Lung (tissue), 12 donors: ENCODE data around the gene ZDHHC13. TPM values are rescaled to one million over a fixed set of nuclear protein-coding genes. Genes with fewer than 3 reads are reported as not detected.

Source experiments
- ATAC-seq: fragments of 200-7000 bp; cut with Tn5 transposase; one replicate; pipeline ENCODE4 v1.9.1; 2020; ENCODE audit warnings: moderate number of reproducible peaks; ENCODE audit not compliant: insufficient read depth, low FRiP score
- DNase-seq, 3 donors: peaks; one replicate each; pipeline ENCODE4 v3.0.0-alpha.2; 2013 to 2017
- H3K27ac ChIP-seq, 2 donors: one replicate each; pipeline ENCODE4 v1.5.1; 2013; ENCODE audit warnings: mild to moderate bottlenecking in 2 of 2, moderate library complexity in 2 of 2, control low read depth in 1 of 2, inconsistent platforms in 1 of 2, low read depth in 1 of 2, low read length in 1 of 2
- H3K27me3 ChIP-seq, 3 donors: one replicate each; pipeline ENCODE4 v1.5.1; 2013; ENCODE audit warnings: low read length in 2 of 3; ENCODE audit not compliant: control insufficient read depth in 3 of 3, insufficient read depth in 3 of 3
- H3K36me3 ChIP-seq, 4 donors: one replicate each; pipeline ENCODE4 v1.5.1; 2013; ENCODE audit warnings: low read length in 4 of 4, mild to moderate bottlenecking in 1 of 4, moderate library complexity in 1 of 4; ENCODE audit not compliant: control insufficient read depth in 4 of 4, insufficient read depth in 4 of 4
- H3K4me1 ChIP-seq, 5 donors: one replicate each; pipeline ENCODE4 v1.5.1; 2013; ENCODE audit warnings: low read length in 5 of 5, mild to moderate bottlenecking in 2 of 5, moderate library complexity in 1 of 5; ENCODE audit not compliant: control insufficient read depth in 5 of 5, insufficient read depth in 5 of 5
- H3K4me3 ChIP-seq: one replicate; pipeline ENCODE4 v1.5.1; 2013; ENCODE audit warnings: mild to moderate bottlenecking, control low read depth, moderate library complexity
- H3K9ac ChIP-seq, 2 donors: one replicate each; pipeline ENCODE4 v1.5.1; 2013; ENCODE audit warnings: low read length in 2 of 2, control low read depth in 1 of 2; ENCODE audit not compliant: insufficient read depth in 1 of 2
- H3K9me3 ChIP-seq, 4 donors: one replicate each; pipeline ENCODE4 v1.5.1; 2013; ENCODE audit warnings: low read length in 3 of 4, mild to moderate bottlenecking in 1 of 4, moderate library complexity in 1 of 4; ENCODE audit not compliant: control insufficient read depth in 4 of 4, insufficient read depth in 3 of 4
- CTCF ChIP-seq: IDR thresholded peaks from 2 replicates; pipeline ENCODE4 v1.5.1; 2012; ENCODE audit warnings: mild to moderate bottlenecking; ENCODE audit errors: control extremely low read depth, extremely low read depth
- WGBS, 2 donors: extraction: QIAGEN DNeasy Blood & Tissue Kit; methylation state at CpG; one replicate each; pipeline ENCODE4 v1.1.7; 2013; 5-methylcytosine and 5-hydroxymethylcytosine counted together
- polyA plus RNA-seq, 2 donors: library from polyadenylated mRNA; stranded (reverse); fragments of 200-250 nt; gene quantifications; one replicate each; pipeline ENCODE4 v1.2.1, GENCODE V29; 2013
- total RNA-seq, 2 donors: library from RNA; depleted of rRNA in 1 of 2; stranded (reverse); fragments of >200 nt in 1 of 2; gene quantifications; one replicate each; pipeline ENCODE4 v1.2.1, GENCODE V29; 2014 to 2021
- donor health status: control.
- donor health status: control.
- donor health status: Bipolar disorder and iron deficiency.
- donor health status: healthy.
- donor health status: DM: yes; HTN: yes; CAD: no.

ZDHHC13 gene
- total and polyA plus RNA-seq, 4 donors, result 10.6 to 20.0 (median 12.4) TPM

DNA sequence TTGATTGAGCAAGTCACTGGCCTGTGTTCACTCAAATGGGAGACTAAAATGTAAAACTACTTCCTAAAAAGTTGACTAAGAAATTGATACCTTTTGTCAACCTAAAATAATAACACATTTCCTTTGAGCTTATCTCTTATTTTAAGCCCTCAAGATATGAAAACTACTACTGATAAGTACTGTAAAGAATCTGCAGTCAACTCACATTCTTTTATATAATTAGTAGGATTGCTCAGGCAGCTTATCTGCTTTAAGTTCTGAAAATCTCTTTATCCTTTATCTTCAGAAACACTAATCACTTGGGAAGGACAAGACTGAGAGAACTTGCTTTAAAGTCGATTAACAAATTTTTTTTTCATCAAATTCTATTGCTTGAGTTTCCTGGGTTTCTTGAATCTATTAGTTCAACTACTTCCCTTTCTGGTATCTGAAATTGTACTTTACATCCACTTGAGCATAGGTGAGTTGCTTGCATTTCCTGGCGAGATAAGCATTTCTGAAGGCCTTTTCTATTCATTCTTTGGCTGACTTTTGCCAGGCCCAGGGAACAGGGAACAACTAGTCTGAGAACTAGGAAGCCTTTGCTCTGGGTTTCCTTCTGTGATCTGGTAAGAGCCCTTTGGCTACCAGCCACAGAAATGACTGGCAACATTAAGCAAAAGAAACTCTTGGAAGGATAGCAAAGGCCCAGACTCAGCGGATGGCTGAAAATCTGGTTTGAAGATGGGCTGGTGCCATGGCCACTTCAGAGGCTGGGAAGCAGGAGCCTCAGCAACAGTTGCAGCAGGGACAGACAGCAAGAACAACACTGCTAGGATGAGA, 104.1 kb downstream of the ZDHHC13 start:
- Histone ChIP-seq H3K27ac (peak overlapping the region in 1 of 2 donors; percentile 48), H3K9me3 (peaks cover 0 to 4% (median 0%) of the 10 kb centered on the region in 4 donors), H3K9ac (no peak overlapping the region), H3K36me3 (peaks cover 0 to 12% (median 5%) of the 10 kb centered on the region in 4 donors), H3K4me1 (peaks cover 0 to 12% (median 3%) of the 10 kb centered on the region in 5 donors), H3K27me3 (no peaks in the 10 kb centered on the region), H3K4me3 (no peak overlapping the region)
- WGBS, 2 donors, result 48 to 50% methylated on average over 3 of the region's 3 CpGs
- DNase-seq (peak; percentile 55 to 80 (median 59)), ATAC-seq (peak; percentile 67)
- TF ChIP-seq CTCF, result no peak

- Histone ChIP-seq H3K4me1 (peaks cover 0 to 5% (median 0%) of the 10 kb centered on the region in 5 donors), H3K27ac (no peak overlapping the region), H3K36me3 (peaks cover 0 to 16% (median 5%) of the 10 kb centered on the region in 4 donors), H3K9ac (no peak overlapping the region), H3K27me3 (no peaks in the 10 kb centered on the region), H3K9me3 (peaks cover 0 to 2% (median 0%) of the 10 kb centered on the region in 4 donors), H3K4me3 (no peak overlapping the region)
- WGBS, 2 donors, result 95 to 98% methylated on average over 6 of the region's 6 CpGs
- DNase-seq, result no peak
- no peak for TF ChIP-seq CTCF
- no peak for ATAC-seq
Observed at GRCh38 chr11:19225123-19225522, 108.2 kb downstream of the ZDHHC13 start.

GRCh38 chr11:19225581-19225980, 108.6 kb downstream of the ZDHHC13 start:
- 94 to 97% methylated on average over 3 of the region's 3 CpGs for WGBS, 2 donors
- no peak overlapping the region for H3K9ac ChIP-seq
- H3K27me3 ChIP-seq, result no peaks in the 10 kb centered on the region
- no peak overlapping the region for H3K4me3 ChIP-seq
- H3K4me1 ChIP-seq, result peaks cover 0 to 5% (median 0%) of the 10 kb centered on the region in 5 donors
- peaks cover 0 to 2% (median 0%) of the 10 kb centered on the region in 4 donors for H3K9me3 ChIP-seq
- no peak overlapping the region for H3K27ac ChIP-seq
- peaks cover 0 to 16% (median 5%) of the 10 kb centered on the region in 4 donors for H3K36me3 ChIP-seq
- ATAC-seq (no peak), DNase-seq (no peak)
- no peak for TF ChIP-seq CTCF

Other genes starting within 250 kb of the ZDHHC13 start
- not detected for gene MRGPRX1, start 177.8 kb upstream of the ZDHHC13 start, total RNA-seq
- gene MRGPRX1, start 177.8 kb upstream of the ZDHHC13 start, polyA plus RNA-seq, result not detected
- not detected for gene MRGPRX2, start 56.5 kb upstream of the ZDHHC13 start, total RNA-seq
- gene MRGPRX2, start 56.5 kb upstream of the ZDHHC13 start, polyA plus RNA-seq, result not detected
- gene CSRP3, start 84.8 kb downstream of the ZDHHC13 start, total RNA-seq, result 1 to 10 TPM in 1 of 2 donors, not detected in 1; 3.5 TPM
- under 1 TPM in 1 of 2 donors, not detected in 1; 0.07 TPM for gene CSRP3, start 84.8 kb downstream of the ZDHHC13 start, polyA plus RNA-seq
- 1 to 10 TPM; 1.6 to 1.9 TPM for gene E2F8, start 123.8 kb downstream of the ZDHHC13 start, total RNA-seq
- gene E2F8, start 123.8 kb downstream of the ZDHHC13 start, polyA plus RNA-seq, result under 1 TPM; 0.39 to 0.44 TPM